A549 (cell line): ENCODE measurements around the gene CARD8. TPM values are rescaled to one million over a fixed set of nuclear protein-coding genes. Genes with fewer than 3 reads are reported as not detected.
A peak's percentile ranks its signal among the peaks of the same experiment; 100 is the strongest.

Experiments
- ATAC-seq, 2 experiments: fragments of 200-7000 bp in 1 of 2; fragments of >200 bp in 1 of 2; cut with Nextera tagmentation in 1 of 2; cut with Tn5 transposase in 1 of 2; 3 replicates each; pipeline versions ENCODE4 v1.8.0 to v1.9.1; 2018 to 2020; ENCODE audit warnings: mild to moderate bottlenecking in 1 of 2, moderate library complexity in 1 of 2
- CTCF ChIA-PET: fragments of 300-600 bp; sonication (Branson Sonifier 250); formaldehyde crosslinking; extraction: SDS; loops from one replicate; lab custom pipeline; 2021; ENCODE audit warnings: antibody characterized with exemption, inconsistent platforms; lab: Yijun Ruan, JAX
- POLR2A ChIA-PET: fragments of 350-600 bp; formaldehyde crosslinking; extraction: SDS; loops from one replicate; lab custom pipeline; 2021; ENCODE audit warnings: antibody characterized with exemption, inconsistent platforms; lab: Yijun Ruan, JAX
- DNase-seq, 2 experiments: peaks; one replicate each; pipeline versions ENCODE4 v3.0.0 to v3.0.0-alpha.2; 2011 to 2016; ENCODE audit warnings: low read depth in 1 of 2, low spot score in 1 of 2
- FAIRE-seq: peaks from 2 replicates; lab custom pipeline; 2011; peaks lifted over from hg19 to GRCh38; lab: Jason Lieb, UNC
- H3K27ac ChIP-seq, 2 experiments: fragments of >200 bp; sonication (Bioruptor Twin); formaldehyde crosslinking; 3 replicates each; pipeline ENCODE4 v1.5.1; 2016 to 2017
- H3K4me1 ChIP-seq: fragments of >200 bp; sonication (Bioruptor Twin); formaldehyde crosslinking; 3 replicates; pipeline ENCODE4 v1.6.1; 2016
- H3K4me2 ChIP-seq: fragments of >200 bp; sonication (Bioruptor Twin); formaldehyde crosslinking; 3 replicates; pipeline ENCODE4 v1.6.1; 2016
- H3K4me3 ChIP-seq: fragments of >200 bp; sonication (Bioruptor Twin); formaldehyde crosslinking; 3 replicates; pipeline ENCODE4 v1.5.1; 2016
- H3K9me3 ChIP-seq: fragments of >200 bp; sonication (Bioruptor Twin); formaldehyde crosslinking; 3 replicates; pipeline ENCODE4 v1.6.1; 2016
- CBX2 ChIP-seq: fragments of 200-600 bp; sonication (generic); IDR thresholded peaks from 2 replicates; pipeline ENCODE4 v1.6.1; 2016; ENCODE audit warnings: low read depth, mild to moderate bottlenecking, borderline replicate concordance
- EHMT2 ChIP-seq: fragments of 200-600 bp; sonication (generic); IDR thresholded peaks from 2 replicates; pipeline ENCODE4 v1.6.1; 2016; ENCODE audit warnings: antibody characterized with exemption, low read depth, mild to moderate bottlenecking, moderate library complexity
- EP300 ChIP-seq, 2 experiments: fragments of >200 bp; sonication (Bioruptor Twin); formaldehyde crosslinking; IDR thresholded peaks; 2 replicates in 1 of 2; 3 replicates in 1 of 2; pipeline ENCODE4 v1.6.1; 2016 to 2017
- FOSB ChIP-seq: fragments of 250-450 bp; sonication (Bioruptor Pico); IDR thresholded peaks from 2 replicates; pipeline ENCODE4 v1.5.0; 2020; ENCODE audit warnings: mild to moderate bottlenecking, moderate library complexity
- HOXA7 ChIP-seq: fragments of 250-450 bp; sonication (Bioruptor Pico); IDR thresholded peaks from 2 replicates; pipeline ENCODE4 v1.5.0; 2020; ENCODE audit warnings: mild to moderate bottlenecking, moderate library complexity
- HOXB13 ChIP-seq: fragments of 250-450 bp; sonication (Bioruptor Pico); IDR thresholded peaks from 2 replicates; pipeline ENCODE4 v1.5.0; 2020; ENCODE audit warnings: low read depth, mild to moderate bottlenecking, moderate library complexity
- POLR2AphosphoS2 ChIP-seq: conservative IDR thresholded peaks from 2 replicates; pipeline ENCODE4 v1.6.1; 2012; ENCODE audit warnings: low read length, improper control_type of control experiment, inconsistent platforms
- RARB ChIP-seq: fragments of 250-450 bp; sonication (Bioruptor Pico); IDR thresholded peaks from 2 replicates; pipeline ENCODE4 v1.8.0; 2021; ENCODE audit warnings: mild to moderate bottlenecking, moderate library complexity
- RCOR1 ChIP-seq: fragments of 150-350 bp; IDR thresholded peaks from 2 replicates; pipeline ENCODE4 v1.6.1; 2014; ENCODE audit warnings: antibody characterized with exemption, low read length, low read depth
- RFX5 ChIP-seq: fragments of 450-650 bp; IDR thresholded peaks from 2 replicates; pipeline ENCODE4 v1.7.1; 2014; ENCODE audit warnings: antibody characterized with exemption, mild to moderate bottlenecking, moderate library complexity
- ZNF302 ChIP-seq: fragments of 250-450 bp; sonication (Bioruptor Pico); IDR thresholded peaks from 2 replicates; pipeline ENCODE4 v1.9.0; 2021; ENCODE audit warnings: inconsistent platforms, mild to moderate bottlenecking, moderate library complexity
- ZSCAN20 ChIP-seq: fragments of 250-450 bp; sonication (Bioruptor Pico); IDR thresholded peaks from 2 replicates; pipeline ENCODE4 v1.8.0; 2022; ENCODE audit warnings: mild to moderate bottlenecking, moderate library complexity
- WGBS: methylation state at CpG from one replicate; pipeline ENCODE4 v1.1.6; 2017; ENCODE audit errors: missing lambda C conversion rate; 5-methylcytosine and 5-hydroxymethylcytosine counted together
- polyA plus RNA-seq, 4 experiments: library from polyadenylated mRNA; depleted of rRNA in 3 of 4; stranded (reverse); fragments of >200 nt; fragmentation: RNase III in 1 of 4; extraction: RNeasy Plus Mini Kit Qiagen cat#74134 plus additional on column Dnase treatment in 1 of 4; gene quantifications; 2 replicates in 3 of 4; 3 replicates in 1 of 4; pipeline ENCODE4 v1.2.3, GENCODE V29; 2011 to 2017
- TF ChIP-seq, protein P1 (sequence below): fragments of 450-650 bp; IDR thresholded peaks from 2 replicates; pipeline ENCODE4 v1.6.1; 2014; ENCODE audit warnings: antibody characterized with exemption
- TF ChIP-seq, protein P2 (sequence below): IDR thresholded peaks from 2 replicates; pipeline ENCODE4 v1.6.1; 2012
- TF ChIP-seq, protein P3 (sequence below): fragments of 250-450 bp; sonication (Bioruptor Pico); IDR thresholded peaks from 2 replicates; pipeline ENCODE4 v1.5.0; 2021; ENCODE audit warnings: mild to moderate bottlenecking, moderate library complexity, borderline replicate concordance

CARD8 gene
- polyA plus RNA-seq, 2 of the 4 experiments (the other 2 are of a cell fraction), result 27.5 to 34.7 TPM

DNA sequence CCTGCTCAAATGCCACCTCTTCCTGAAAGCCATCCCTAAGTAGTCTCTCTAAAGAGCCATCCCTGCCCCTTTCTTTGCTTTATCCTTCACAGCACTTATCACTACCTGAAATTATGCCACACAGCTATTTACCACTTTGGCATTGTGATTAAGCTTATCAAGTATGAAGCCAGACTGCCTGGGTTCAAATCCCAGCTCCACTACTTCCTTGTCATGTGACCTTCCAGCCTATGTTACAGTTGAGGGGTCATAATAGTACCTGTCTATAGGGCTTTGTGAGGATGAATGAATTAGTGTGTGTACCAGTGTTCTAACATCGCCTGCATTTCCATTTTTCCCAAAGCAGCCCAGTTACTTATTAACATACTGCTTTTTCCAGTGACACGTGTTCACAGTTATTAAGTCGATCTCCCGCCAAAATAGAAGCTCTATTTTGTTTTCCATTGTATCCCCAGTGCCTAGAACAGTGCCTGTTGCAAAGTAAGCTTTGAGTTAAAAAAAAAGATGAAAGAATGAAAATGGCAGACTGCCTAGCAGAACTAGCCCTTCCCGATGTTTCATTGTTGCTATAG lies 52.4 kb downstream of the CARD8 start:
- peak in 1 of 2 experiments; percentile 62 for DNase-seq
- under 1% methylated on average over 5 of the region's 5 CpGs for WGBS
- TF ChIP-seq, protein P1, sequence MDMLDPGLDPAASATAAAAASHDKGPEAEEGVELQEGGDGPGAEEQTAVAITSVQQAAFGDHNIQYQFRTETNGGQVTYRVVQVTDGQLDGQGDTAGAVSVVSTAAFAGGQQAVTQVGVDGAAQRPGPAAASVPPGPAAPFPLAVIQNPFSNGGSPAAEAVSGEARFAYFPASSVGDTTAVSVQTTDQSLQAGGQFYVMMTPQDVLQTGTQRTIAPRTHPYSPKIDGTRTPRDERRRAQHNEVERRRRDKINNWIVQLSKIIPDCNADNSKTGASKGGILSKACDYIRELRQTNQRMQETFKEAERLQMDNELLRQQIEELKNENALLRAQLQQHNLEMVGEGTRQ, result peak; percentile 80
- TF ChIP-seq EP300 (IDR thresholded peaks at IDR 0.05) (no peak), HOXB13 (CRISPR knock-in tag) (0 out of 2 replicates have a peak, but pooled peaks have one; percentile 26), CBX2 (no peak)
- peak; percentile 63 for FAIRE-seq
- ChIA-PET CTCF (interaction anchor here (0.6 to 8.4 kb wide), 11 partner anchors 9 to 240 kb away, joined by 3 to 34 read pairs (median 6); partner anchors contain the start of gene PLA2G4C), POLR2A (interaction anchor here (0.6 to 2.1 kb wide), 23 partner anchors 8 to 1065 kb away, joined by 3 to 17 read pairs (median 4); partner anchors contain the start of genes CARD8 and PLA2G4C)
- Histone ChIP-seq H3K27ac (peak overlapping the region; percentile 85 to 90), H3K4me1 (peaks cover 9% of the 10 kb centered on the region; the same call in 2 of the 3 replicates), H3K4me3 (peak overlapping the region; percentile 71), H3K9me3 (no peaks in the 10 kb centered on the region), H3K4me2 (peak overlapping the region; percentile 80)
- no peak for ATAC-seq

DNA sequence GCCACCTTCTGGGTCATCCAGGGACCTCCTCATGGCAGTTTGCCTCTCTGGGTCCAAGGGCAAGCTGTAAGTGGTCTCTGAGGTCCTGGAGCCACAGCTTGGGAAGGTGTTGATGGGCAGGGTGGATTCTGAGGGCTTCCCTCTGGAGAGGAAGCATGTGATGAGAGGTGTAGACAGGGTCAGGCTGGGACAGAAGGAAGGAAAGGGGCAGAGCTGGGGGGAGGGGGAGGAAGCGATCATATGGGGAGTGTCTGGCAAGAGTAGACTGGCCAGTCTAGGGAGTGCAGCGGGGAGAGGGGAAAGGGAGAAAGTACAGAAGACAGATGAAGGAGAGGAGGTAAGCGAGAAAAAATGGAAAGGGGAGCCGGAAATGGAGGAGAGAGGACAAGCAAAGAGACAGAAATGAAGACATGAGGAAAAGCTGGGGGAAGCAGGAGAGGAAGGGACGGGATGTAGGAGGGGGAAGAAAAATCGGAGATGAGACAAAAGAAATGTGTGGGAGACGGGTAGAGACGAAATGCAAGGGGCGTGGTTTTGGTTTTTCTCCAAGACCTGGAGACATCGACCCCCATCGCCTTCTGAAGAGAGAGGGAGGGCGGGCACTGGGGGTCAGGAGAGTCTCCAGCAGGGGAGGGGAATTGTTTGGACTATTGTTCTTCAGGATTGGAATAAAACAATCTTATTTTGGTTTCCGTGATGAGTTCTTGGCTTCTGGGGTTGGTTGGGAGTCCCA lies 58.6 kb downstream of the CARD8 start:
- TF ChIP-seq FOSB (no peak), POLR2AphosphoS2 (0 out of 2 replicates have a peak, but pooled peaks have one; percentile 55), RCOR1 (no peak), ZNF302 (CRISPR knock-in tag) (no peak)
- ChIA-PET POLR2A (interaction anchor here (0.5 to 0.6 kb wide), 2 partner anchors 11 to 36 kb away, joined by 3 to 5 read pairs; no protein-coding TSS in a partner anchor), CTCF (interaction anchor here (0.6 to 1.4 kb wide), 6 partner anchors 22 to 70 kb away, joined by 3 to 5 read pairs (median 3); partner anchors contain the start of gene ZSWIM9)
- no peaks in the 10 kb centered on the region for H3K9me3 ChIP-seq
- H3K4me3 ChIP-seq, result no peak overlapping the region
- WGBS, result 87% methylated on average over 13 of the region's 13 CpGs
- no peak overlapping the region for H3K4me2 ChIP-seq
- H3K27ac ChIP-seq, result no peak overlapping the region
- DNase-seq (no peak), FAIRE-seq (no peak), ATAC-seq (peak; percentile 35 to 47; a peak in 4 of 6 replicates)
- H3K4me1 ChIP-seq, result no peaks in the 10 kb centered on the region

DNA sequence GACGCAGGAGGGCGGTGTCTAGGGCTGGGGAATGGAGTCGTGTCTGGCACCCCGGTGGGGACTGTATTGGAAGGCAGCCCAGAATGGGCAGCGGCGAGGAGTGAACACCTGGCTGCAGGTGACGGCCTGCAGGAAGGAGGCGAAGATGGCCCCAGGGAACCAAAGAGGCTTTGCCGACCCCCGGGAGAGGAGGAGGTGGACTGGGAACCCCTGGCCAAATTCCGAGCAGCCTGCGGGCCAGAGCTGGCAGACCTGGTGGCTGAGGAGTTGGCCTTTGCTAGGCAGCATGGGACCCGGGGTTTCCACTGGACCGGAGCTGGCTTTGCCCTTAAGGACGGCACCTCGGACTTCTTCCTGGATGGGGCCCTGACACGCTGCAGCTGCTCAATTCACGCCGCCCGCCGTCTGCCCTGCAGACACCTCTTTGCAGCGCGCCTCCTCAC lies 59.4 kb downstream of the CARD8 start:
- no peak for FAIRE-seq
- no peaks in the 10 kb centered on the region for H3K9me3 ChIP-seq
- 89% methylated on average over 20 of the region's 23 CpGs for WGBS
- CTCF ChIA-PET, result interaction anchor here (0.7 to 1.4 kb wide), 4 partner anchors 23 to 71 kb away, joined by 3 to 5 read pairs (median 3); partner anchors contain the start of gene ZSWIM9
- TF ChIP-seq, protein P2, sequence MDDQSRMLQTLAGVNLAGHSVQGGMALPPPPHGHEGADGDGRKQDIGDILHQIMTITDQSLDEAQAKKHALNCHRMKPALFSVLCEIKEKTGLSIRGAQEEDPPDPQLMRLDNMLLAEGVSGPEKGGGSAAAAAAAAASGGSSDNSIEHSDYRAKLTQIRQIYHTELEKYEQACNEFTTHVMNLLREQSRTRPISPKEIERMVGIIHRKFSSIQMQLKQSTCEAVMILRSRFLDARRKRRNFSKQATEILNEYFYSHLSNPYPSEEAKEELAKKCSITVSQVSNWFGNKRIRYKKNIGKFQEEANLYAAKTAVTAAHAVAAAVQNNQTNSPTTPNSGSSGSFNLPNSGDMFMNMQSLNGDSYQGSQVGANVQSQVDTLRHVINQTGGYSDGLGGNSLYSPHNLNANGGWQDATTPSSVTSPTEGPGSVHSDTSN, result peak; percentile 14; the same call in 1 of the 2 replicates
- no peak for TF ChIP-seq RFX5
- no peak overlapping the region for H3K27ac ChIP-seq
- H3K4me3 ChIP-seq, result no peak overlapping the region
- DNase-seq, result no peak
- ATAC-seq, result peak; percentile 26 to 36; a peak in 4 of 6 replicates
- POLR2A ChIA-PET, result no interaction called here
- H3K4me1 ChIP-seq, result no peaks in the 10 kb centered on the region
- H3K4me2 ChIP-seq, result no peak overlapping the region

DNA sequence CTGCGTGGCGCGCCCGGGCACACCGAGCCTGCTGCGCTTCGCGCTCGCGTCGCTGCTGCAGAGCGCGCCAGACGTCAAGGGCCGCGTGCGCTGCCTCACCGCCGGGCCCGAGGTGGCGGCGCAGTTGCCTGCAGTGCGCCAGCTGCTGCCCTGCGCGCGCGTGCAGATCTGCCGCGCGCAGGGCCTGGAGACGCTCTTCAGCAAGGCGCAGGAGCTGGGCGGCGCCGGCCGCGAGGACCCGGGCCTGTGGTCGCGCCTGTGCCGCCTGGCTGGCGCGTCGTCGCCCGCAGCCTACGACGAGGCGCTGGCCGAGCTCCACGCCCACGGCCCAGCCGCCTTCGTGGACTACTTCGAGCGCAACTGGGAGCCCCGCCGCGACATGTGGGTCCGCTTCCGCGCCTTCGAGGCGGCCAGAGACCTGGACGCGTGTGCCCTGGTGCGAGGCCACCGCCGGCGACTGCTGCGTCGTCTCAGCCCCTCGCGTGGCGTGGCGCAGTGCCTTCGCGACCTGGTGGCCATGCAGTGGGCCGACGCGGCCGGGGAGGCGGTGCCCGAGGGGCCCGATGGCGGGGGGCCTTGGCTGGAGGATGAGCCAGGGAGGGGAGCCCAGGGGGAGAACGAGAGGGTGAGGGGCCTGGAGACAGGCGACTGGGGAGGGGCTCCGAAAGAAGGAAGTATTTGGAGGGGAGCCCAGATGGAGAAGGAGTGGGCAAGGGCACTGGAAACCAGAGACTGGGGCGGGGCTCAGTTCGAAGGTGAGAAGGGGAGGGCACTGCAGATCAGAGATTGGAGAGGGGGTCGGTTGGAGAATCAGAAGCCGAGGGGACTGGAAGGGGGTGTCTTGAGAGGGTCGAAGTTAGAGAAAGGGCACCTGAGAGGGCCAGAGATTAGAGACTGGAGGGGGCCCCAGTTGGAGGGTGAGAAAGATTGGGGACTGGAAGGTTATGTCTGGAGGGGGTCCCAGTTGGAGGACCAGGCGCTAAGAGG lies 60.6 kb downstream of the CARD8 start:
- no peak overlapping the region for H3K4me3 ChIP-seq
- ATAC-seq (no peak), DNase-seq (no peak), FAIRE-seq (no peak)
- H3K9me3 ChIP-seq, result no peaks in the 10 kb centered on the region
- H3K27ac ChIP-seq, result no peak overlapping the region
- CTCF ChIA-PET, result interaction anchor here (0.6 to 2.1 kb wide), 14 partner anchors 10 to 110 kb away, joined by 3 to 24 read pairs (median 4); partner anchors contain the start of gene PLA2G4C
- POLR2A ChIA-PET, result interaction anchor here (0.9 kb wide), 1 partner anchor 9 kb away, joined by 3 read pairs; no protein-coding TSS in a partner anchor
- TF ChIP-seq, protein P3, sequence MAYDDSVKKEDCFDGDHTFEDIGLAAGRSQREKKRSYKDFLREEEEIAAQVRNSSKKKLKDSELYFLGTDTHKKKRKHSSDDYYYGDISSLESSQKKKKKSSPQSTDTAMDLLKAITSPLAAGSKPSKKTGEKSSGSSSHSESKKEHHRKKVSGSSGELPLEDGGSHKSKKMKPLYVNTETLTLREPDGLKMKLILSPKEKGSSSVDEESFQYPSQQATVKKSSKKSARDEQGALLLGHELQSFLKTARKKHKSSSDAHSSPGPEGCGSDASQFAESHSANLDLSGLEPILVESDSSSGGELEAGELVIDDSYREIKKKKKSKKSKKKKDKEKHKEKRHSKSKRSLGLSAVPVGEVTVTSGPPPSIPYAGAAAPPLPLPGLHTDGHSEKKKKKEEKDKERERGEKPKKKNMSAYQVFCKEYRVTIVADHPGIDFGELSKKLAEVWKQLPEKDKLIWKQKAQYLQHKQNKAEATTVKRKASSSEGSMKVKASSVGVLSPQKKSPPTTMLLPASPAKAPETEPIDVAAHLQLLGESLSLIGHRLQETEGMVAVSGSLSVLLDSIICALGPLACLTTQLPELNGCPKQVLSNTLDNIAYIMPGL, result no peak
- TF ChIP-seq EHMT2 (no peak), RCOR1 (no peak), RARB (no peak), HOXA7 (CRISPR knock-in tag) (no peak), ZSCAN20 (CRISPR knock-in tag) (no peak)
- TF ChIP-seq, protein P1, result no peak
- WGBS, result 95% methylated on average over 88 of the region's 95 CpGs
- H3K4me1 ChIP-seq, result no peaks in the 10 kb centered on the region
- no peak overlapping the region for H3K4me2 ChIP-seq
